OCI-LY7 (cell line): ENCODE measurements around the gene ARL15. TPM values are rescaled to one million over a fixed set of nuclear protein-coding genes. Genes with fewer than 3 reads are reported as not detected.

Experiments
- BruUV-seq: library from RNA; stranded (reverse); fragments of 400-500 nt; replicated peaks from 2 replicates; lab custom pipeline; 2021; lab: Mats Ljungman, UMichigan
- CTCF ChIA-PET: fragments of 300-600 bp; sonication (Branson Sonifier 250); formaldehyde crosslinking; loops from one replicate; lab custom pipeline; 2022; ENCODE audit warnings: antibody characterized with exemption; ENCODE audit not compliant: unreplicated experiment; lab: Charles Lee
- POLR2A ChIA-PET: fragments of 300-600 bp; sonication (Branson Sonifier 250); formaldehyde crosslinking; loops from one replicate; lab custom pipeline; 2022; ENCODE audit warnings: antibody characterized with exemption; lab: Charles Lee
- DNase-seq: peaks from one replicate; pipeline ENCODE4 v3.0.0-alpha.2; 2015; ENCODE audit warnings: low spot score
- H2AFZ ChIP-seq: fragments of 200-600 bp; sonication (generic), shearing (Covaris generic); 2 replicates; pipeline ENCODE4 v1.6.1; 2014; ENCODE audit warnings: mild to moderate bottlenecking, antibody characterized with exemption, low read length, moderate library complexity
- H3K27ac ChIP-seq: fragments of 200-600 bp; sonication (generic); 2 replicates; pipeline ENCODE4 v1.5.1; 2014; ENCODE audit warnings: mixed run types, low read depth, mild to moderate bottlenecking, moderate library complexity, low read length, inconsistent platforms; ENCODE audit not compliant: poor library complexity, severe bottlenecking
- H3K36me3 ChIP-seq: fragments of 200-600 bp; sonication (generic); 2 replicates; pipeline ENCODE4 v1.6.1; 2014; ENCODE audit warnings: mild to moderate bottlenecking, antibody characterized with exemption, low read length, moderate library complexity, mixed read lengths; ENCODE audit not compliant: insufficient read depth
- H3K4me1 ChIP-seq: fragments of 200-600 bp; sonication (generic); 2 replicates; pipeline ENCODE4 v1.5.1; 2014; ENCODE audit warnings: mild to moderate bottlenecking, low read length; ENCODE audit not compliant: insufficient read depth, poor library complexity, severe bottlenecking
- H3K4me2 ChIP-seq: fragments of 200-600 bp; sonication (generic); 2 replicates; pipeline ENCODE4 v1.6.1; 2014; ENCODE audit warnings: mild to moderate bottlenecking, low read length
- H3K4me3 ChIP-seq: fragments of 200-600 bp; sonication (generic); 2 replicates; pipeline ENCODE4 v1.5.1; 2014; ENCODE audit warnings: mild to moderate bottlenecking, low read depth, low read length; ENCODE audit not compliant: poor library complexity, severe bottlenecking
- H3K79me2 ChIP-seq: fragments of 200-600 bp; sonication (generic); 2 replicates; pipeline ENCODE4 v1.6.1; 2016; ENCODE audit warnings: low read depth, mild to moderate bottlenecking, low read length, moderate library complexity, mixed read lengths; ENCODE audit not compliant: insufficient read depth
- H3K9me2 ChIP-seq: fragments of 200-600 bp; sonication (generic); 2 replicates; pipeline ENCODE4 v1.6.1; 2016; ENCODE audit warnings: mild to moderate bottlenecking, low read length, mixed read lengths; ENCODE audit not compliant: insufficient read depth
- H3K9me3 ChIP-seq: fragments of 200-600 bp; sonication (generic); 2 replicates; pipeline ENCODE4 v1.6.1; 2014; ENCODE audit warnings: mild to moderate bottlenecking, mixed run types, low read length, mixed read lengths
- H4K20me1 ChIP-seq: fragments of 200-600 bp; sonication (generic); 2 replicates; pipeline ENCODE4 v1.6.1; 2014; ENCODE audit warnings: mild to moderate bottlenecking, antibody characterized with exemption, low read length, moderate library complexity, mixed read lengths; ENCODE audit not compliant: insufficient read depth
- EZH2phosphoT487 ChIP-seq: fragments of 200-600 bp; sonication (generic); IDR thresholded peaks from 2 replicates; pipeline ENCODE4 v1.6.1; 2018; ENCODE audit warnings: low read depth, borderline replicate concordance, mild to moderate bottlenecking, mixed run types, antibody characterized with exemption, low read length, moderate library complexity, mixed read lengths
- intact Hi-C: fragments of 100-400 bp; cut with micrococcal nuclease; formaldehyde crosslinking; loops from one replicate; pipeline ENCODE4 v1.10.0; 2022; ENCODE audit not compliant: unreplicated experiment
- total RNA-seq, 2 experiments: library from RNA; depleted of rRNA in 1 of 2; stranded (reverse); fragments of >200 nt in 1 of 2; shearing (Covaris generic) in 1 of 2; gene quantifications; 2 replicates each; pipeline ENCODE4 v1.2.3, GENCODE V29; 2014 to 2022
- TF ChIP-seq, protein P1 (sequence below): fragments of 200-600 bp; sonication (generic); conservative IDR thresholded peaks from 2 replicates; pipeline ENCODE4 v1.5.1; 2014; ENCODE audit warnings: mild to moderate bottlenecking, antibody characterized with exemption, low read length, moderate library complexity, mixed read lengths

Gene ARL15
- total RNA-seq, 2 experiments from 2014 or later = 18.8 to 24.4 TPM

DNA sequence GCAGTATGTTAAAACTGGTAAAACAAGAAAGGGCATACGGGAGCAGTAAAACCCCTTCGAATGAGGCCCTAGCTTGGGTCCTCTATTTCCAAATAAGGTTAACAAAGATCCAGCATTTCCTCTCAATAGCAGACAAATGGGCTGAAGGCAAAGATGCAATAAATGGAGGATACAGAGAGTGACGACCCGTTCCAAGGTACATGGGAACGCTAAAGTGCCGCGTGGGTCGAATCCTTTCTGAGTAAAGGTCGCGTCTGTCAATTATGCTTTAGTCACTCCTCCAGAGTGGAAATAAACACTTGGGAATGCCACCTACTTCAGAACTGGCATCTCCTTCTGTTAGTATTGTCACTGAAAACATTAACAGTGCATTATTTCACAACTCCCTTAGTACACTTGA is 24.7 kb downstream of the ARL15 start:
- Histone ChIP-seq H3K4me1 (peaks cover 21% of the 10 kb centered on the region), H2AFZ (no peak overlapping the region), H3K4me3 (no peak overlapping the region), H3K79me2 (no peaks in the 10 kb centered on the region), H3K9me3 (peaks cover 8% of the 10 kb centered on the region; the same call in 1 of the 2 replicates), H3K27ac (no peak overlapping the region), H3K4me2 (no peak overlapping the region), H3K9me2 (no peaks in the 10 kb centered on the region), H3K36me3 (no peaks in the 10 kb centered on the region), H4K20me1 (no peaks in the 10 kb centered on the region)
- POLR2A ChIA-PET = interaction anchor here (0.6 kb wide), 1 partner anchor 284 kb away, joined by 3 read pairs; no protein-coding TSS in a partner anchor
- no peak for DNase-seq
- CTCF ChIA-PET = no interaction called here
- intact Hi-C loops = no loop called here
- TF ChIP-seq EZH2phosphoT487 = no peak
- TF ChIP-seq, protein P1, sequence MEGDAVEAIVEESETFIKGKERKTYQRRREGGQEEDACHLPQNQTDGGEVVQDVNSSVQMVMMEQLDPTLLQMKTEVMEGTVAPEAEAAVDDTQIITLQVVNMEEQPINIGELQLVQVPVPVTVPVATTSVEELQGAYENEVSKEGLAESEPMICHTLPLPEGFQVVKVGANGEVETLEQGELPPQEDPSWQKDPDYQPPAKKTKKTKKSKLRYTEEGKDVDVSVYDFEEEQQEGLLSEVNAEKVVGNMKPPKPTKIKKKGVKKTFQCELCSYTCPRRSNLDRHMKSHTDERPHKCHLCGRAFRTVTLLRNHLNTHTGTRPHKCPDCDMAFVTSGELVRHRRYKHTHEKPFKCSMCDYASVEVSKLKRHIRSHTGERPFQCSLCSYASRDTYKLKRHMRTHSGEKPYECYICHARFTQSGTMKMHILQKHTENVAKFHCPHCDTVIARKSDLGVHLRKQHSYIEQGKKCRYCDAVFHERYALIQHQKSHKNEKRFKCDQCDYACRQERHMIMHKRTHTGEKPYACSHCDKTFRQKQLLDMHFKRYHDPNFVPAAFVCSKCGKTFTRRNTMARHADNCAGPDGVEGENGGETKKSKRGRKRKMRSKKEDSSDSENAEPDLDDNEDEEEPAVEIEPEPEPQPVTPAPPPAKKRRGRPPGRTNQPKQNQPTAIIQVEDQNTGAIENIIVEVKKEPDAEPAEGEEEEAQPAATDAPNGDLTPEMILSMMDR = no peak
- no TSS peak for BruUV-seq

DNA sequence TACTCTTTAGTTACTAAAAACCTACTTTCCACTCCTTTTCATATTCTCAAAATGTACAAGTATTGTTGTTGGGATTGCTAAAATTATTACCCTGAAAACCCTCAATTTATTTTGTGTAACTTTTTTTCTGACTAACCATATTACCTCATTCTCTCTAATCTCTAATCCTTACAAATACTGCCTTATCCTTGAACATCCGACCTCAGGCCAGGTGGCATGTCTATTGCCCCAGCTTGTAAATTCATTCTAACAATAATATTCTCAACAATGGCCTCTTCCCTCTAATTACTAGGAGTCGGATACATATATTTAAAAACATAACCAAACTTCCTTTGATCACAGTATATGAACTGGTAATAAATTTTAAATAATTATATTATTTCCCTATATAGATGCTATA is 25.8 kb downstream of the ARL15 start:
- CTCF ChIA-PET = no interaction called here

DNA sequence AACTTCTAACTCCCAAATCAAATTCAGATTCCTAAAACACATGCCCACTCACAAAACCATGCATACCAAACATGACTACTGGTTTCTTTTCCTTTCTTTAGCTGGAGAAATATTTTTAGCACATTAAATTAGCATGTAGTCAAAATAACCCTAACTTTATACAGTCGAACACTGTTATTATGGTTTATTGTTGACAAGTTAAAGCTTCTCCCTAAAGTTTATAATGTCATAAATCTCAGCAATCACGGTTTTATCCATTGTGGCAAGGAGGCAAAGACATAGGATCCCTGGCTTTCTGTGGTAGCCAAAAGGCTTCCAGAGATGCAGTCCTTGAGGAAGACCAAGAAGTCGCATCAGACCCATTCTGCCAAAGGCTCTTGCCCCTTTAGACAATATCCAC is 27.5 kb downstream of the ARL15 start:
- Histone ChIP-seq H3K4me1 (no peaks in the 10 kb centered on the region), H3K4me2 (no peak overlapping the region), H3K36me3 (no peaks in the 10 kb centered on the region), H3K9me2 (no peaks in the 10 kb centered on the region), H2AFZ (no peak overlapping the region), H4K20me1 (no peaks in the 10 kb centered on the region), H3K79me2 (no peaks in the 10 kb centered on the region), H3K4me3 (no peak overlapping the region), H3K9me3 (no peaks in the 10 kb centered on the region), H3K27ac (no peak overlapping the region)
- BruUV-seq = no TSS peak
- CTCF ChIA-PET = no interaction called here
- POLR2A ChIA-PET = interaction anchor here (0.7 kb wide), 1 partner anchor 61 kb away, joined by 3 read pairs; no protein-coding TSS in a partner anchor
- no peak for TF ChIP-seq EZH2phosphoT487
- intact Hi-C loops = no loop called here
- no peak for DNase-seq

More for the DNA sequence above, 25.8 kb downstream of the ARL15 start:
- no peak overlapping the region for H3K4me3 ChIP-seq
- POLR2A ChIA-PET = no interaction called here
- no peak overlapping the region for H3K27ac ChIP-seq
- intact Hi-C loops = no loop called here
- H3K36me3 ChIP-seq = no peaks in the 10 kb centered on the region
- no peaks in the 10 kb centered on the region for H4K20me1 ChIP-seq
- H3K4me2 ChIP-seq = no peak overlapping the region
- H3K4me1 ChIP-seq = peaks cover 10% of the 10 kb centered on the region
- H3K79me2 ChIP-seq = no peaks in the 10 kb centered on the region
- H3K9me3 ChIP-seq = peaks cover 8% of the 10 kb centered on the region; the same call in 1 of the 2 replicates
- no peak for TF ChIP-seq EZH2phosphoT487
- TF ChIP-seq, protein P1 = no peak
- H3K9me2 ChIP-seq = no peaks in the 10 kb centered on the region
- no TSS peak for BruUV-seq
- H2AFZ ChIP-seq = no peak overlapping the region
- DNase-seq = no peak
